IMR-90 (cell line): ENCODE results near the gene PADI2. TPM values are rescaled to one million over a fixed set of nuclear protein-coding genes. Genes with fewer than 3 reads are reported as not detected.

ENCODE experiments used
- ATAC-seq: fragments of 200-7000 bp; cut with Tn5 transposase; 2 replicates; pipeline ENCODE4 v1.9.1; 2020; ENCODE audit warnings: low read depth, mild to moderate bottlenecking, moderate library complexity
- BruUV-seq: library from RNA; stranded (reverse); fragments of 400-500 nt; replicated peaks from 2 replicates; lab custom pipeline; 2021; lab: Mats Ljungman, UMichigan
- CTCF ChIA-PET: fragments of 300-600 bp; formaldehyde crosslinking; extraction: SDS; loops from one replicate; lab custom pipeline; 2021; ENCODE audit warnings: antibody characterized with exemption; lab: Yijun Ruan, JAX
- POLR2A ChIA-PET: fragments of 300-600 bp; sonication (Branson Sonifier 250); formaldehyde crosslinking; loops from one replicate; lab custom pipeline; 2022; ENCODE audit warnings: antibody characterized with exemption; ENCODE audit not compliant: unreplicated experiment; lab: Charles Lee
- DNase-seq: peaks from one replicate; pipeline ENCODE4 v3.0.0; 2013
- H2AFZ ChIP-seq: replicated peaks from 2 replicates; pipeline ENCODE3; 2013; ENCODE audit warnings: low read length, mild to moderate bottlenecking; ENCODE audit not compliant: poor library complexity
- H2AK5ac ChIP-seq: 2 replicates; pipeline ENCODE4 v1.6.1; 2013; ENCODE audit warnings: low read depth, low read length, inconsistent platforms
- H2AK9ac ChIP-seq: replicated peaks from 2 replicates; pipeline ENCODE3; 2013; ENCODE audit warnings: mild to moderate bottlenecking, low read depth, low read length, moderate library complexity; ENCODE audit not compliant: poor library complexity
- H2BK120ac ChIP-seq: 2 replicates; pipeline ENCODE4 v1.6.1; 2013; ENCODE audit warnings: low read depth, low read length, inconsistent platforms
- H2BK15ac ChIP-seq: 3 replicates; pipeline ENCODE4 v1.6.1; 2013; ENCODE audit warnings: low read depth, low read length, inconsistent platforms
- H2BK20ac ChIP-seq: 2 replicates; pipeline ENCODE4 v1.6.1; 2013; ENCODE audit warnings: low read depth, mild to moderate bottlenecking, inconsistent platforms, low read length, moderate library complexity
- H2BK5ac ChIP-seq: 2 replicates; pipeline ENCODE4 v1.6.1; 2013; ENCODE audit warnings: mild to moderate bottlenecking, low read depth, low read length, inconsistent platforms; ENCODE audit not compliant: poor library complexity, severe bottlenecking
- H3K14ac ChIP-seq: replicated peaks from 2 replicates; pipeline ENCODE4 v1.6.1; 2013; ENCODE audit warnings: low read depth, low read length, inconsistent platforms
- H3K18ac ChIP-seq: 2 replicates; pipeline ENCODE4 v1.6.1; 2013; ENCODE audit warnings: low read depth, low read length, control low read depth
- H3K23ac ChIP-seq: 2 replicates; pipeline ENCODE4 v1.6.1; 2013; ENCODE audit warnings: low read depth, low read length, inconsistent platforms
- H3K27ac ChIP-seq: 2 replicates; pipeline ENCODE4 v1.5.1; 2013; ENCODE audit warnings: mild to moderate bottlenecking, control low read depth, low read length; ENCODE audit not compliant: insufficient read depth
- H3K27me3 ChIP-seq: 2 replicates; pipeline ENCODE4 v1.6.1; 2013; ENCODE audit warnings: low read length; ENCODE audit not compliant: control insufficient read depth, insufficient read depth
- H3K36me3 ChIP-seq: 2 replicates; pipeline ENCODE4 v1.6.1; 2013; ENCODE audit warnings: low read length, mixed read lengths; ENCODE audit not compliant: control insufficient read depth, insufficient read depth
- H3K4ac ChIP-seq: 2 replicates; pipeline ENCODE4 v1.6.1; 2013; ENCODE audit warnings: low read depth, low read length, inconsistent platforms
- H3K4me1 ChIP-seq: 2 replicates; pipeline ENCODE4 v1.6.1; 2013; ENCODE audit warnings: low read length, mixed read lengths; ENCODE audit not compliant: control insufficient read depth, insufficient read depth
- H3K4me2 ChIP-seq: 2 replicates; pipeline ENCODE4 v1.6.1; 2013; ENCODE audit warnings: low read depth, mild to moderate bottlenecking, control low read depth, low read length, moderate library complexity
- H3K4me3 ChIP-seq: 2 replicates; pipeline ENCODE4 v1.5.1; 2013; ENCODE audit warnings: low read depth, mild to moderate bottlenecking, control low read depth, low read length, moderate library complexity; ENCODE audit not compliant: insufficient read depth
- H3K56ac ChIP-seq: 2 replicates; pipeline ENCODE4 v1.6.1; 2013; ENCODE audit warnings: low read length, inconsistent platforms; ENCODE audit not compliant: insufficient read depth; ENCODE audit errors: extremely low read depth
- H3K79me1 ChIP-seq, 2 experiments: 2 replicates each; pipeline ENCODE4 v1.6.1; 2013; ENCODE audit warnings: low read length in 2 of 2, inconsistent platforms in 1 of 2, low read depth in 1 of 2
- H3K9ac ChIP-seq: 2 replicates; pipeline ENCODE4 v1.6.1; 2013; ENCODE audit warnings: low read depth, low read length, control low read depth
- H3K9me1 ChIP-seq: 2 replicates; pipeline ENCODE4 v1.6.1; 2013; ENCODE audit warnings: low read length, inconsistent platforms; ENCODE audit not compliant: insufficient read depth
- H3K9me3 ChIP-seq: 2 replicates; pipeline ENCODE4 v1.6.1; 2013; ENCODE audit warnings: low read length; ENCODE audit not compliant: control insufficient read depth, insufficient read depth
- H4K20me1 ChIP-seq: 2 replicates; pipeline ENCODE4 v1.6.1; 2013; ENCODE audit warnings: low read length, inconsistent platforms; ENCODE audit not compliant: insufficient read depth
- H4K5ac ChIP-seq: 2 replicates; pipeline ENCODE4 v1.6.1; 2013; ENCODE audit warnings: mild to moderate bottlenecking, low read depth, low read length, control low read depth
- H4K8ac ChIP-seq, 2 experiments: 2 replicates each; pipeline ENCODE4 v1.6.1; 2013; ENCODE audit warnings: low read depth in 2 of 2, low read length in 2 of 2, control low read depth in 1 of 2, inconsistent platforms in 1 of 2
- H4K91ac ChIP-seq: 2 replicates; pipeline ENCODE4 v1.6.1; 2013; ENCODE audit warnings: low read depth, low read length, inconsistent platforms; ENCODE audit not compliant: insufficient read depth
- CEBPB ChIP-seq: IDR thresholded peaks from 2 replicates; pipeline ENCODE4 v1.6.1; 2012; ENCODE audit warnings: low read depth, low read length, improper control_type of control experiment
- MAFK ChIP-seq: IDR thresholded peaks from 2 replicates; pipeline ENCODE4 v1.6.1; 2012; ENCODE audit warnings: low read depth, low read length, improper control_type of control experiment
- MAZ ChIP-seq: IDR thresholded peaks from 2 replicates; pipeline ENCODE4 v1.6.1; 2012; ENCODE audit warnings: low read depth, mild to moderate bottlenecking, low read length, improper control_type of control experiment, moderate library complexity, borderline replicate concordance
- RCOR1 ChIP-seq: IDR thresholded peaks from 2 replicates; pipeline ENCODE4 v1.6.1; 2012; ENCODE audit warnings: mild to moderate bottlenecking, low read length, improper control_type of control experiment; ENCODE audit not compliant: insufficient replicate concordance
- WGBS, 2 experiments: methylation state at CpG; one replicate each; pipeline versions ENCODE4 v1.1.5 to v1.1.7; 2013; ENCODE audit warnings: missing lambda C conversion rate in 2 of 2; ENCODE audit not compliant: insufficient read length in 1 of 2; ENCODE audit errors: extremely low coverage in 2 of 2; 5-methylcytosine and 5-hydroxymethylcytosine counted together
- dilution Hi-C: fragments of 300-500 bp; cut with HindIII; formaldehyde crosslinking; loops from one replicate; pipeline ENCODE4 v1.14.3; 2018; ENCODE audit warnings: low sequenced_read_pairs; ENCODE audit not compliant: unreplicated experiment
- in situ Hi-C: fragments of 300-500 bp; cut with MboI; formaldehyde crosslinking; loops from 3 replicates; pipeline ENCODE4 v1.14.3; 2019; ENCODE audit warnings: low sequenced_read_pairs, inconsistent platforms, mixed read lengths
- intact Hi-C: fragments of 100-400 bp; cut with micrococcal nuclease; formaldehyde crosslinking; loops from 2 replicates; pipeline ENCODE4 v1.10.0; 2022
- polyA plus RNA-seq, 3 experiments: library from polyadenylated mRNA; depleted of rRNA; stranded (reverse); fragments of >200 nt; gene quantifications; 2 replicates each; pipeline ENCODE4 v1.2.3, GENCODE V29; 2012; ENCODE audit warnings: low replicate concordance in 1 of 3
- total RNA-seq: library from RNA; depleted of rRNA; stranded (reverse); fragments of >200 nt; gene quantifications from 2 replicates; pipeline ENCODE4 v1.2.3, GENCODE V29; 2012
- TF ChIP-seq, protein P1 (sequence below): fragments of 150-350 bp; IDR thresholded peaks from 2 replicates; pipeline ENCODE4 v1.6.1; 2017; ENCODE audit warnings: mild to moderate bottlenecking, antibody characterized with exemption, low read length, low read depth

PADI2 gene
- total and polyA plus RNA-seq, 2 of the 4 experiments (the other 2 are of a cell fraction), result not detected

DNA sequence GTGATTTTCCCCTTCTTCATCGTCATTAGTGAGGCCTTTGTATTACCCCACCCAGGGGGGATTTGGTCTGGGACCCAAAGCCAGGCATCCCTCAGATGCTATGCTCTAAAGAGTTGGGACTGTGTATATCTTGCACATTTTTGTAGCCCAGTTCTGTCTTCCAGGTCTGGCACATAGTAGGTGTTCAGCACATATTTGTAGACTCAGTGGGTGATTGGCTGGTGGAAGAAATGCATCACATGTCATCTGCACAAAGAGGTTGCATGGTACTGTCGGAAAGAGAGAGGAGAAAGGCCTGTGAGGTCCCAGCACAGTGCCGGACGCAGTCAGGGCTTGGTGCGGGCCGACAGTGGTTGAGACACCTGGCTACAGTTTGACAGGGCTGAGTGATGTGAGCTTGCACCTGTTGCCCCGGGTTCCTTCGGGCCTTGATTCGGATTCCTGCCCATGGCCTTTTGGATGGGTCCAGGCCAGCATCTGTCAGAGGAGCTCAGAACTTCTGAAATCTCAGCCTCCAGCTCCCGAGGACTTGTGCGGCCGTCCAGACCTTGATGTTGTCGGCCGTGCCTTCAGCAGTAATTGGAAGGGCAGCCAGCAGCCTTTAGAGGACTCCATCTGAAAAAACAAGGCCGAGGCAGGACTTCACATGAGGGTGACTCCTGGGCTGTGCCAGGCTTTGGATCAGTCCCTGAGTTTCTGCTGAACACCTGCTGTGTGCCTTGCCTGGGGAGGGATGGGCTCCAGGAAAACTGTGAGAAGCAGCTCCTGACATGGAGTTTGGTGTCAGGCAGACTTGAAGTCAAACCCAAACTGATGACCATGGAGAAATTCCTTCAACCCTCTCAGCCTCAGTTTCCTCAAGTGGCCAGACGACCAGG is 44.8 kb upstream of the PADI2 start:
- H2BK20ac ChIP-seq, result peak overlapping the region; percentile 36; the same call in 1 of the 2 replicates

More for the DNA sequence above, 44.8 kb upstream of the PADI2 start:
- no peak overlapping the region for H2BK5ac ChIP-seq
- no peaks in the 10 kb centered on the region; the same call in 1 of the 2 replicates for H3K27me3 ChIP-seq
- H3K9me1 ChIP-seq, result peaks cover 14% of the 10 kb centered on the region
- no peak overlapping the region for H2AFZ ChIP-seq
- no peak overlapping the region for H2AK5ac ChIP-seq
- no peak overlapping the region for H3K9ac ChIP-seq
- no peaks in the 10 kb centered on the region for H3K36me3 ChIP-seq
- no peak for DNase-seq
- 79% methylated on average over 14 of the region's 16 CpGs; no CpG with 5 or more reads in 1 of the 2 experiments for WGBS, 2 experiments
- H3K27ac ChIP-seq, result no peak overlapping the region
- H3K4me3 ChIP-seq, result no peak overlapping the region
- dilution Hi-C loops (no loop called here), in situ Hi-C loops (no loop called here), intact Hi-C loops (no loop called here)
- TF ChIP-seq, protein P1, sequence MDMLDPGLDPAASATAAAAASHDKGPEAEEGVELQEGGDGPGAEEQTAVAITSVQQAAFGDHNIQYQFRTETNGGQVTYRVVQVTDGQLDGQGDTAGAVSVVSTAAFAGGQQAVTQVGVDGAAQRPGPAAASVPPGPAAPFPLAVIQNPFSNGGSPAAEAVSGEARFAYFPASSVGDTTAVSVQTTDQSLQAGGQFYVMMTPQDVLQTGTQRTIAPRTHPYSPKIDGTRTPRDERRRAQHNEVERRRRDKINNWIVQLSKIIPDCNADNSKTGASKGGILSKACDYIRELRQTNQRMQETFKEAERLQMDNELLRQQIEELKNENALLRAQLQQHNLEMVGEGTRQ, result no peak
- TF ChIP-seq RCOR1, result no peak
- TF ChIP-seq CEBPB, result no peak
- TF ChIP-seq MAZ, result no peak
- TF ChIP-seq MAFK, result no peak
- H3K56ac ChIP-seq, result no peak overlapping the region
- H3K79me1 ChIP-seq, result no peaks in the 10 kb centered on the region
- ChIA-PET POLR2A (interaction anchor here (0.6 kb wide), 1 partner anchor 15 kb away, joined by 3 read pairs; no protein-coding TSS in a partner anchor), CTCF (no interaction called here)
- no peaks in the 10 kb centered on the region for H4K20me1 ChIP-seq
- H3K4me2 ChIP-seq, result no peak overlapping the region
- H2AK9ac ChIP-seq, result no peak overlapping the region
- H2BK120ac ChIP-seq, result no peak overlapping the region
- no peak overlapping the region for H4K91ac ChIP-seq
- no peak overlapping the region for H4K8ac ChIP-seq
- H4K5ac ChIP-seq, result no peak overlapping the region
- ATAC-seq, result no peak
- BruUV-seq, result no TSS peak
- no peak overlapping the region for H3K18ac ChIP-seq
- no peak overlapping the region for H2BK15ac ChIP-seq
- H3K23ac ChIP-seq, result no peak overlapping the region
- H3K9me3 ChIP-seq, result no peaks in the 10 kb centered on the region
- H3K14ac ChIP-seq, result no peak overlapping the region
- no peak overlapping the region for H3K4ac ChIP-seq
- peaks cover 13% of the 10 kb centered on the region for H3K4me1 ChIP-seq
